ENCODE measurements around the gene TMEM222. TPM values are rescaled to one million over a fixed set of nuclear protein-coding genes. Genes with fewer than 3 reads are reported as not detected.

TMEM222 gene
- total RNA-seq, 2 donors from 2014 or later, result 29.2 to 30.2 TPM

DNA sequence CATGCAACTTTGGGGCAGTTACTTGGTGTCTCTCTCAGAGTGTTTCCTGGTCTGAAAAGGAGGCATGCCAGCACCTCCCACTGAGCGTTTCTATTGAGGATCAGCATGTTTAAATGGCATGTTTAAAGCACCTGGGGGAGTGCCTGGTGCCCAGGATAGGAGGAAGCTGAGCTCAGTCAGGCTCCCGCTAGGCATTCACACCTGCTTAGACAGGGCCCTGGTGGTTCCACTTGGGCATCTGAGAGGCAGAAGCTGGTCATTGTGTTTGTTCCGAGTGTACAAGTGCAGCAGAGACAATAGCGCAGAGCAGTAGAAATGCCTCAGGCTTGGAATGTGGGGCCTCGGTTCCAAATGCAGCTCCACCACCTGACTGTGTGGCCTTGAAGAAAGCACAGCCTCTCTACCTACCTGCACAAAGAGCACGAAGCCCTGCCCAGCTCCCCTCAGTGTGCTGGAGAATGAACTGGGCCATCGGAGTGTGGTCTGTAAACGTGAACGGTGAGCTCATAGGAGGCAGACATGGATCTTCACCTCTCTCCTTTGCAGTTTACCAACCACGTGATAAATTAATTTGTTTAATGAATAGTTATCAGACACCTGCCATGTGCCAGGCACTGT, 20.3 kb upstream of the TMEM222 start:
- ATAC-seq (no peak), DNase-seq (no peak)
- intact Hi-C loops (cut with DNase I, micrococcal nuclease), result loop anchor here (5.0 kb wide), 2 partner anchors 86 to 91 kb away; partner anchors contain the start of gene GPR3 (in 1 of the 2)

DNA sequence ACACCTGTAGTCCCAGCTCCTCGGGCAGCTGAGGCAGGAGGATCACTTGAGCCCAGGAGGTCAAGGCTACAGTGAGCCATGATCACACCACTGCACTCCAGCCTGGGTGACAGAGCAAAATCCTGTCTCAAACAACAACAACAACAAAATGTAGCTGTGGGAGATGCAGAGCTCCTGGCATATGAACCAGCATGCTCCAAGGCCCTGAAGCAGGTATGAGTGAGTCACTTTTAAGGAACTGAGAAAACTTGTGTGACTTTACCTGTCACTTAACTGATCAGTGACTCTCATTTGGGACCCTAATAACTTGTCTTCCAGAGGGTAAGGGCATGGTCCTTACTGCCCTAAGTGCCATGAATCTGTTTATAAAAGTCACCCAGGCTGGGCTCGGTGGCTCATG, 19.4 kb upstream of the TMEM222 start:
- intact Hi-C loops (cut with DNase I, micrococcal nuclease), result loop anchor here (5.0 kb wide), 2 partner anchors 85 to 90 kb away; partner anchors contain the start of gene GPR3 (in 1 of the 2)
- DNase-seq (no peak), ATAC-seq (no peak)

DNA sequence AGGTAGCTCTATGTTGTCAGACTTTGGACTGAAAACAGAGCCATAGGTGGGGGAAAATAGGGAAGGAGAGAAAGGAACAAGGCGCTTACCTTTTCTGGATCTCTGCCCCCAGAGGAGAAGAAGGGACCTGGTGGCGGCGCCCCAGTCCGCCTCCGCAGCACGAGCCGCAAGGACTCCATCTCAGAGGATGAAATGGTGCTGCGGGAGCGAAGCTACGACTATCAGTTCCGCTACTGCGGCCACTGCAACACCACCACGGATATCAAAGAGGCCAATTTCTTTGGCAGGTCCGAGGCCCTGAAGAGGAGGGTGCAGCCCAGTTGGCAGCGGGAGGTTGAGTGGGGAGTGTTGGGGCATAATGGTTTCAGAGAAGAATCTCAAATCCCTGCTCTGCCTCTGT, 18.5 kb upstream of the TMEM222 start:
- DNase-seq (no peak), ATAC-seq (no peak)
- intact Hi-C loops (cut with DNase I, micrococcal nuclease), result loop anchor here (5.0 kb wide), 2 partner anchors 84 to 89 kb away; partner anchors contain the start of gene GPR3 (in 1 of the 2)

DNA sequence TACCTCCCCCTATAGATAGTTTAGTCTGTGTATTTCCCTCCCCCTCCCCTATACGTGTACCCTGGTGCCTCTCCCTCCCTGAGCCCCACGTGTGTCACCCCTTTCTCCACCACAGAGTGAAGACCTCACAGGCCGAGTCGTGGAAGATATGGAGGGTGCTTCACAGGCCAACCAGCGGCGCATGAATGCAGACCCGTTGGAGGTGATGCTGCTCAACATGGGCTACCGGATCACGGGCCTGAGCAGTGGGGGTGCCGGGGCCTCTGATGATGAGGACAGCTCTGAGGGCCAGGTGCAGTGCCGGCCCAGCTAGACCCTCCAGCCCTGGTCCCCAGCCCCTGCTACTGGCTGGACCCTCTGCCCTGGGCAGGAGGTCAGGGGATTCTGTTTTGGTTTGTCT, 15.9 kb upstream of the TMEM222 start:
- no peak for ATAC-seq
- no peak for DNase-seq
- intact Hi-C loops (cut with DNase I, micrococcal nuclease), result no loop called here

DNA sequence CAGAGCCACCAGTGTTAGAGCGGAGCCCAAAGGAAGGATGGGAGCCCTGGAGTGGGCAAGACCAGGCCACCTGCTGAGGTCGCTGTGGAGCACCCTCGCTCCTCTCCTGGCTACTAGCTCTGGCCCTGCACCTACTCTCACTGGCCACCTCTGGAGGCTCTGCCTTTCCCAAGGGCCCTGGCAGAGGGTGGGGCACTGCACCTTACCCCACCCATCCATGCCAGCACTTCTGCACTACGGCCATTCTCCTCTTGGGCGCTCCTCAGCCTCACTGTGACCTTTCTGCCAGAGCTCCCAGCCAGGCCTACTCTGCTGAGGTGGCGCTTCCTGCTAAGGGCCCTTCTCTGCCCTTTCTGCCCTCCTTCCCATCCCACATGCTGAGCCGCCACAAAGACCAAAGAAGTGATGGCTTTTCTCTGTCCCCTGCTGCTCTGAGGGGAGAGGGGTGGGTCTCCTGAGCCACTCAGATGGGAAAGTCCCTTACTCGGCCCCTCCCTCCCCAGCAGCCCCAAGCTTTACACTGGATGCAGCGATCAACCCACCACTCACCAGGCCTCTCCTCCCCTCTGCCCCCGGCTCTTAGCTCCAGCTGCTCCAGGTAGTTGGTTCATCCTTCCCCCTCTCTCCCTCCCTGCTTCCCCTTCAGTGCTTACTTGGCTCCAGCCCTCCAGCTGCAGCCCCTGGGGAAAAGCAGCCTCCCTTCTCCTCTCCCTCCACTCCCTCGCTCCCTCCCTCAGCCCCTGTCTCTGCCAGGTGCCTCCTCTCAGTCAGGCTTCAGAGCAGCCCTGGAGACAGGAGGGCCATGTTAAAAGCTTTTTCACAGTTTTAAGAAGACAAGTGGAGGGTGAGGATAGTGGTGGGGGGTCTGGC, 14.8 kb upstream of the TMEM222 start:
- DNase-seq (peak in 1 of 2 donors; percentile 22), ATAC-seq (peak; percentile 92)
- intact Hi-C loops (cut with DNase I, micrococcal nuclease), result no loop called here

DNA sequence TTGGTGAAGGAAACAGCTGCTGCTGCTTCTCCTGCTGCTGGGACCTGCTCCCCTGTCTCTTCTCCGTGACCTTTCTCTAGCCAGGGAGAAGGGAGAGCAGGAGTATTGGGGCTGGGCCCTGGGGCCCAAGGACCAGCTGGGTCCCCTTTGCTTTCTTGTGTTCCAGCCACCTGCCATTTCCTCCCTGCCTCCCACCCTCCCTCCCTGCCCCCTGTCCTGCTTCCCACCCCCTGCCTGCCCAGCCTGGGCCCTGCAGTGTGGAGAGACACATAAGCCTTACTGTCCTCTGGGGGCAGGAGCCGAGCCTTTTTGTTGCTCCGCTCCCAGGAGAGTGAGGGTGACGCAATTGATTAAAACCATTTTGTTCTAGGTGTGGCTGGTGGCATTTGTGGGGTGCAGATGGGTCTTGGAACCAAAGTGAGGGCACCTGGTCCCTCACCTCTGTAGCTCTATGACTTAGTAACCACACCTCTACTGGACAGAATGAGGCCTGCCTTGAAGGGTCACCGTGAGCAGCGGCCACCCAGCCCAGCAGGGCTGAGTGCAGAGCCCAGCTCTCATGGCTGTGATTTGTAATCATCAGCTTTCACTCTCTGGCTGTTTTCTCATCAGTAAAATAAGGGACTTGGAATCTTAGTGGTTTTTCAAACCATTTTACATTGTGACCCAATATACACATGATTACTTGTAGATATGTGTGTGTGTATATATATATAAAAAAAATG, 13.9 kb upstream of the TMEM222 start:
- ATAC-seq, result no peak

DNA sequence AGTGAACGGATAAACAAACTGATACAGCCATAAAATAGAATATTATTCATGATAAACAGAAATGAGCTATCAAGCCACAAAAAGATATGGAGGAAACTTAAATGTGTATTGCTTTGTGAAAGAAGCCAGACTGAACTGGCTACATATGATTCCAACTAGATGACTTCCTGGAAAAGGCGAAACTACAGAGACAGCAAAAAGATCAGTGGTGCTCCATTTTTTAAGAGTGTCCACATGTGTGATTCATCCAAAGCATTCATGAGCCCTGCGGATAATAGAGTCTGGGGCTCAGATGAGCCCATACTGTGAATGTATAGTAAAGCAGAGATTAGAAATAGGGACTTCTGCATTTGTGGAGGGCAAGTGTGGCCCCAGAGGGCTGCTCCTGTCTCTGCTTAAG, 7.8 kb upstream of the TMEM222 start:
- no peak for DNase-seq

More for the DNA sequence above, 13.9 kb upstream of the TMEM222 start:
- DNase-seq, result no peak
- intact Hi-C loops (cut with DNase I, micrococcal nuclease), result no loop called here

DNA sequence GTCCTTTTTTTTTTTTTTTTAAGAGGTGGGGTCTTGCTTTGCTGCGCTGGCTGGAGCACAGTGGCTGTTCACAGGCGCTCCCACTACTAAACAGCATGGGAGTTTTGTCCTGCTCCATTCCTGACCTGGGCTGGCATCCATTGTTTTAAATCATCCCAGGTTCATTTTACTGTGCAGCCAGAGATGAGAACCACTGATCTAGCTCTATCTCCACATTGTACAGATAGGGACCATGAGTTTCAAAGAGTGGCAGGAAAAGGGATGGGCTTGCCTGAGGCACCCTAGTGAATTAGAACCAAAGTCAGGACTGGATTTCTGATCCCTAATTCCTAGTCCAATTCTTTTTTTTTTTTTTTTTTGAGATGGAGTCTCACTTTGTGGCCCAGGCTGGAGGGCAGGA, 7.2 kb upstream of the TMEM222 start:
- intact Hi-C loops (cut with DNase I, micrococcal nuclease), result no loop called here
- ATAC-seq (peak; percentile 7), DNase-seq (no peak)

More for the DNA sequence above, 7.8 kb upstream of the TMEM222 start:
- intact Hi-C loops (cut with DNase I, micrococcal nuclease), result no loop called here
- ATAC-seq, result no peak

DNA sequence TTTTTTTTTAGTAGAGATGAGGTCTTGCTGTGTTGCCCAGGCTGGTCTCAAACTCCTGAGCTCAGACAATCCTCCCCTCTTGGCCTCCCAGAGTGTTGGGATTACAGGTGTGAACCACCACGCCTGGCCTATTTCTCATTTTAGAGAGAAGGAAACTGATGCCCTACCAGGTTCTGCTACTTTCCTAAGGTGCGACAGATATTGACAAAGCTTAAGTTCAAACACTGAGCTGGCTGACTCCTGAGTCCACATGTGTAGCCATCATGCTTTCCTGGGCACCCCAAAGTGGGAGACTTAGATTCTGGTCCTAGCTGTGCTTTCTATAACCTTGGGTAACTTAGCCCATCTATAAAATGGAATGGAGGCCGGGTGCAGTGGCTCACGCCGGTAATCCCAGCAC, 5.1 kb upstream of the TMEM222 start:
- ATAC-seq (no peak), DNase-seq (no peak)
- intact Hi-C loops (cut with DNase I, micrococcal nuclease), result no loop called here

DNA sequence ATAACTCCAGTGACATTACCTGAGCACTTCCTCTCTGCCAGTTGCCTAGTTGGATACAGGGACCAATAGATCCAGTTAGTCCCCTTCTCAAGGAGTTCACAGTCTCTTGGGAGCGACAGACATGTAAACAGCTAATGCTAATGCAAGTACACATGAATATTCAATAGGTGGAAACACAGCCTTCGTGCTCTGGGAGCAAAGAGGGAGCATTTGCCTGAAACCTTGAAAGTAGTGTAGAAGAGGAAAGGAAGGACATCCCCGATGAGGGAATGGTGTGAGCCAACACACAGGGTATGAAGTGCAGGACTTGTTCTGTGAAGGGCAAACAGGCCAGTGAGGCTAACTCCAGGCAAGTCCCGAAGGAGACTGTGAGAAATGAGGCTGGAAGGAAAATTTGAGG, 3.8 kb upstream of the TMEM222 start:
- no peak for ATAC-seq
- intact Hi-C loops (cut with DNase I, micrococcal nuclease), result no loop called here

DNA sequence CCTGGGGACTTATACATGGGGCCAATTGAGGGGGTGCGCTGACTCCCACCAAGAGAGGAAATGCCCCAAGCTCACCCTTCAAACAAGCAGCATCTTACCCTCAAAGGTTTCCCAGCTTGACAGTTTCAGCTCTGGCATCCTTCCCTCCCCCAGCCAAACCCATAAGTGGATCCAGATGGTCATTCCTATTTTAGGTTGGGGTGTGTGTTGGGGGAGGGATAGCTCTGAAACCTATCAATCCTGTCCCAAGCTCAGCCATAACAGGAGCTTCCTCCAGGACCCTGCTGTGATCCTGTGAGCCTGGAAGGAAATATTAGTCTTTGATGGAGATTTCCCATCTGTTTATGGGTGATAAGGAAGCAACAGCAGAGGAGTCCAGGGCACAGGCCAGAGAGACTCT, 3.4 kb upstream of the TMEM222 start:
- intact Hi-C loops (cut with DNase I, micrococcal nuclease), result no loop called here
- no peak for ATAC-seq
- no peak for DNase-seq

More for the DNA sequence above, 3.8 kb upstream of the TMEM222 start:
- no peak for DNase-seq

DNA sequence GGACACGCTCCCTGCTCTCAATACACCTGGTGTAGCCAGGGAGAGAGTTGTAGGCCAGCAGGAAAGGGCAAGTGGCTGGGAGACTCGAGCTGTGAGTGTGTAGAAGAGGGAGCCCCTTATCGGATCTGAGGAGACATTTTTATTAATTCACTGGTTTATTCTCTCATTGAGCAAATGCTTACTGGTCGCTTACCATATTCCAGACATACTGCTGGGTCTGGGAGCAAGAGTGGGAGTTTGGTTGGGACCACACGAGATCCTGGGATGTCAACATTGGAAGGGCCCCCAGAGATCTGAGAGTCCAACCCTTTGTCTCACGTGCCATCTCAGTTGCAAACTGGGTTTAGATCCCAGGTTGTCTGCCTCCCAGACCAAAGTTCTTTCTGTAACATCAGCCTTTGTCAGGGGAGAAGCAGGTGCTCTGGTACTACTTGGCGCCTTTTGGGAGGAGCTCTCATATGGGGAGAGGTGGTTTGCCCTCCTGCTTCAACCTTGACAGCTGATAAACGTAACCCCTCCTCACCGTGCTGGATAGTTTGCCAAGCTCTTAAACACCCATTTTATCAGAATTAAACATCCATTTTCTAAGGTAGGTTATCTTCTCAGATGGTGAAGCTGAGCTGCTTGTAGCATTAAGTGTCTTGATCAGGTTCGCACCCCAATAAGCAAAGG, 742 bp downstream of the TMEM222 start:
- intact Hi-C loops (cut with DNase I, micrococcal nuclease), result no loop called here
- DNase-seq, result no peak

DNA sequence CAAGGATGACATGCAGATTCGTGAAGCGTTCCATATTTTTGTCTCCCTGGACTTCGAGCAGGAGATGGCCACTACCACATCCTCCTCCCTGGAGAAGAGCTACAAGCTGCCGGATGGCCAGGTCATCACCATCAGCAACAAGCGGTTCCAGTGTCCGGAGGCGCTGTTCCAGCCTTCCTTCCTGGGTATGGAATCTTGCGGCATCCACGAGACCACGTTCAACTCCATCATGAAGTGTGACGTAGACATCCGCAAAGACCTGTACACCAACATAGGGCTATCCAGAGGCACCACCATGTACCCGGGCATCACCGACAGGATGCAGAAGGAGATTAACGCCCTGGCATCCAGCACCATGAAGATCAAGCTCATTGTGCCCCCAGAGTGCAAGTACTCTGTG, 3.3 kb downstream of the TMEM222 start:
- ATAC-seq (no peak), DNase-seq (no peak)

More for the DNA sequence above, 742 bp downstream of the TMEM222 start:
- no peak for ATAC-seq

DNA sequence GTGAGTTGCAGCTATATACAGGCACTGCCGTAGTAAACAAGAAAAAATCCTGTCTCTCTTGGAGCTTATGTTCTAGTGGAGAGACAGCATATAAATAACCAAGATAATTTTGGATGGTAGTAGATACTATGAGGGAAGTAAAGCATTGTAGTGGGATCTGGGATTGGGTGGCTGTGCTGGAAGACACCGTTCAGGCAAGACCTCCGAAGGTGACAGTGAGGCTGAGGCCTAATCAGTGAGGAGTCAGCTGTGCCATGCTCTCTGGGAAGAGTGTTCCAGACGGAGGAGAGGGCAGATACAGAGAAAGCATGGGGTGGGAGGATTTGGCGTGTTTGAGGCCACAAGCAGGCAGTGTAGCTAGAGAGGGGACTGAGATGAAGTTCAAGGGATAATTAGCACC, 6.0 kb downstream of the TMEM222 start:
- intact Hi-C loops (cut with DNase I, micrococcal nuclease), result no loop called here
- DNase-seq, result no peak
- ATAC-seq, result no peak

More for the DNA sequence above, 3.3 kb downstream of the TMEM222 start:
- intact Hi-C loops (cut with DNase I, micrococcal nuclease), result no loop called here

DNA sequence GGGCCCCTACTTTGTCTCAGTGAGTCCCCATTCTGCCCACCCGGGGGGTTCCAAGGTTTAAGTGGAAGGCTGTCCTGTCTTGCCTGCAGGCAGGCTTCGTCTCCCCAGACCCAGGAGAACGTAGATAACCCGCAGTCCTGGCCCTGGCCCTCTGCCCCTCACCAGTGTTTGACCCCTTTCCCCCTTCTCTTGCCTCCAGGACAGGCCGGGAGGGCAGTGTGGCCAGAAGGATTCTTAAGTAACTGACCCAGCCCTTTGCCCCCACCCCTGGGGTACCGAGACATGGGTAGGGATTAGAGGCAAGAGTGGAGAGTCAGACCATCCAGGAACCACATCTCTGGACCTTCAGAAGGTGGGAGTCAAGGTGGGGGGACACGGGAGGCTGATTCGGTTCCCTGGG, 8.8 kb downstream of the TMEM222 start:
- ATAC-seq (no peak), DNase-seq (no peak)
- intact Hi-C loops (cut with DNase I, micrococcal nuclease), result loop anchor here in 1 of 2 donors (10.0 kb wide), 1 partner anchor 54 kb away; the partner anchor contains the start of gene CD164L2

DNA sequence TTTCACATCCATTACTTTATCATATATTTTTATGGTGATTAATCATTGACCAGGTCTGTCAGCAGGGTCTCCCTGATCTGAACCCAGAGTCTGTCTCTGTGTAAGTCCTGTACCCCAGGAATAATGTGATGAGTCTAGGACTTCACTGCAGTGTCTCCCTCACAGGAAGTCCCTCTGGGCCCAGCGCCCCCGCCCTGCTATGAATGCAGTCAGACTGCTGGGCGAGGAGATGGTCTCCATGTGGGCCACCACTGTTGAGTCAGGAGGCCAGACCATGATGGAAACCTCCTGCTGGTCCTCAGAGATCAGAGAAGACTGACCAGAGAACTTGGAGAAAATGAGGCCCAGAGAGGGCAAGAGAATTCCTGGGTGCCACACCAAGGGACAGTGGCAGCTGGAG, 9.5 kb downstream of the TMEM222 start:
- DNase-seq, result no peak
- intact Hi-C loops (cut with DNase I, micrococcal nuclease), result loop anchor here in 1 of 2 donors (10.0 kb wide), 1 partner anchor 53 kb away; the partner anchor contains the start of gene CD164L2

DNA sequence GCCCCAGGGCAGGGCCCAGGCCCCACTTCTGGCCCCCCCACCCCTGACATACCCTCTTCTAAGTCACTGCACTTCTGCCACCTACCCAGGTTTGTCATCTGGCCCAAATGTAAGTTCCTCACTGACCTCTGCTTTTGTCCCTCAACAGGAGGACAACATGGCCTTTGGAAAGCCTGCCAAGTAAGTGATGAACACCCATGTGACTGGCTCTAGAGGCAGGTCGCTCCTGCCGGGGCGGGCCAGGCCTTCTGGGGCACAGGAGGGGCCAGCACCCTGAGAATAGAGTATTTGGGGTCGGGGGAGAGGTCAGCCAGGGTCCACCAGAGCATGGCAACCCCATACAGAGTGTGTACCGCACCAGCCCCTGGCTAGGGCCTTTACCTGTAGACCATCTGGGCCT, 10.0 kb downstream of the TMEM222 start:
- intact Hi-C loops (cut with DNase I, micrococcal nuclease), result loop anchor here in 1 of 2 donors (10.0 kb wide), 1 partner anchor 53 kb away; the partner anchor contains the start of gene CD164L2

More for the DNA sequence above, 9.5 kb downstream of the TMEM222 start:
- no peak for ATAC-seq

DNA sequence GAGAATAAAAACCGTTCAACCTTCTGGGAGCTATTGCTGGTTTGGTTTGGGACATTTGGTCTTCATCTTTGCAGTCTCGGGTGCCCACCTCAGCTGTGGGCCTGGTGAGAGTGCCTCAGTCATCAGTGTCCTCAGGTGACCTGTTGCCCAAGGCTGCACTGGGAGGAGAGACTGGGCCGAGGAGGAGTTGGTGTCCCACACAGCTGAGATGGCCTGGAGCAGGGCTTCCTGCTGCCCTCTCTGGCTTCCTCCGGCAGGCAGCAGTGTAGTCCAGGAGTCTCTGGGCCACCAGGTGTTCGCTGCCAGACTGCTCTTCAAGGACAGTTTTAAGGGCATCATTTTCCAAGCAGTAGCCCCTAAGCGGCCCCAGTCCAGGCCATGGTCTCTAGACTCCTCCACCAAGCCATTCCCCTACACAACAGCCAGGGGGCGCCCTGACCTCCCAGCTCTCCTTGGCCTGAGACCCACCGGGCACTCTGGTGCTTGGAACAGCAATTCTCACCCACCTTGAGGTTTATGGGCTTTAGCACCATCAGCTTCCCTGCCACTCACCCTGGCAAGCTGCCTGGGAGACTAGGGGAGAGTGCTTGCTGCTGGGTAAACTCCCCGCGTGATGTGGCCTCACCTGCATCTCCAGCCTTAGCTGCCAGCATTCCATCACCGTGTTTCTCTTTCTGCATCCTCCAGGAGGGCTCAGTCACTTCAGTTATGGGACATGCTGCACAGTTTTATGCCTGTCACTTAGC, 10.7 kb downstream of the TMEM222 start:
- DNase-seq, result peak in 1 of 2 donors; percentile 40
- peak; percentile 74 for ATAC-seq
- intact Hi-C loops (cut with DNase I, micrococcal nuclease), result loop anchor here in 1 of 2 donors (10.0 kb wide), 1 partner anchor 52 kb away; the partner anchor contains the start of gene CD164L2

More for the DNA sequence above, 10.0 kb downstream of the TMEM222 start:
- ATAC-seq (peak; percentile 5), DNase-seq (no peak)
